KMS-11 (cell line): ENCODE results near the gene NFASC.

Experiments
- H2AFZ ChIP-seq: fragments of 200-600 bp; sonication (generic); 2 replicates; pipeline ENCODE4 v1.6.1; 2016; ENCODE audit warnings: antibody characterized with exemption, mixed run types, low read depth
- H3K27ac ChIP-seq: fragments of 200-600 bp; sonication (generic); 2 replicates; pipeline ENCODE4 v1.6.1; 2016; ENCODE audit warnings: mild to moderate bottlenecking, mixed run types
- H3K27me3 ChIP-seq: fragments of 200-600 bp; sonication (generic); 2 replicates; pipeline ENCODE4 v1.6.1; 2017; ENCODE audit warnings: mild to moderate bottlenecking, low read depth, mixed run types, moderate library complexity; ENCODE audit not compliant: insufficient read depth
- H3K36me3 ChIP-seq: fragments of 200-600 bp; sonication (generic); 2 replicates; pipeline ENCODE4 v1.6.1; 2017; ENCODE audit warnings: mild to moderate bottlenecking, mixed run types; ENCODE audit not compliant: insufficient read depth
- H3K4me1 ChIP-seq: fragments of 200-600 bp; sonication (generic); 2 replicates; pipeline ENCODE4 v1.6.1; 2016; ENCODE audit warnings: mild to moderate bottlenecking, low read depth, mixed run types; ENCODE audit not compliant: poor library complexity, severe bottlenecking
- H3K4me2 ChIP-seq: fragments of 200-600 bp; sonication (generic); 2 replicates; pipeline ENCODE4 v1.7.0; 2016; ENCODE audit warnings: mild to moderate bottlenecking, mixed run types
- H3K4me3 ChIP-seq: fragments of 200-600 bp; sonication (generic); IDR thresholded peaks from 2 replicates; pipeline ENCODE4 v1.6.1; 2017; ENCODE audit warnings: low read depth, low read length, mixed read lengths; ENCODE audit not compliant: insufficient read depth
- H3K79me2 ChIP-seq: fragments of 200-600 bp; sonication (generic); 2 replicates; pipeline ENCODE4 v1.6.1; 2016; ENCODE audit warnings: low read depth, mixed run types; ENCODE audit not compliant: insufficient read depth
- H3K9ac ChIP-seq: fragments of 200-600 bp; sonication (generic); 2 replicates; pipeline ENCODE4 v1.6.1; 2016; ENCODE audit warnings: mild to moderate bottlenecking, mixed run types
- H4K20me1 ChIP-seq: fragments of 200-600 bp; sonication (generic); 2 replicates; pipeline ENCODE4 v1.6.1; 2016; ENCODE audit warnings: mild to moderate bottlenecking, mixed run types; ENCODE audit not compliant: insufficient read depth
- TF ChIP-seq, protein P1 (sequence below): fragments of 200-600 bp; sonication (generic); conservative IDR thresholded peaks from 2 replicates; pipeline ENCODE4 v1.6.1; 2017; ENCODE audit warnings: low read depth, mild to moderate bottlenecking, antibody characterized with exemption, low read length, moderate library complexity, mixed read lengths

NFASC gene

DNA sequence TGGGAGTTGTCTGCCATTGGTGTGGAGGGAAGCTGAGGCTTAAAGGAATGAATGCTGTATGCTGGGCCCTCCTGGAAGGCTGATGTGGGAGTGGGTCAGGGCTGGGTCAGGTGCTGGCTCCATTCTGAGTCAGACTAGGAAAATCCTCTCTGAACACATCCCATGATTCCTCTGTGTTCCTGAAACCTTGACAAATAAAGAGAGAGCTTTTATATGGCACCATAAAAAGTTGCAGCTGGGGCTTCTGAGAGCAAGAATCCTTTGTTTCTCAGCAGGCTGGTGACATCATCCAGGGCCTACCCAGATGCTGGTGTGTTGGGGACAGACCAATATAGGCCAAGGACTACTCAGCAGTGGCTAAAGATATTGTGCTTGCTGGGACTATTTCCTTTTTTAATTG, 27.8 kb upstream of the NFASC start:
- Histone ChIP-seq H3K27ac (no peak overlapping the region), H3K4me3 (no peak overlapping the region), H3K36me3 (no peaks in the 10 kb centered on the region), H4K20me1 (no peaks in the 10 kb centered on the region), H3K9ac (no peak overlapping the region), H3K27me3 (peaks cover 3% of the 10 kb centered on the region; the same call in 1 of the 2 replicates), H3K4me1 (no peaks in the 10 kb centered on the region), H3K4me2 (no peak overlapping the region), H2AFZ (no peak overlapping the region), H3K79me2 (no peaks in the 10 kb centered on the region)
- TF ChIP-seq, protein P1, sequence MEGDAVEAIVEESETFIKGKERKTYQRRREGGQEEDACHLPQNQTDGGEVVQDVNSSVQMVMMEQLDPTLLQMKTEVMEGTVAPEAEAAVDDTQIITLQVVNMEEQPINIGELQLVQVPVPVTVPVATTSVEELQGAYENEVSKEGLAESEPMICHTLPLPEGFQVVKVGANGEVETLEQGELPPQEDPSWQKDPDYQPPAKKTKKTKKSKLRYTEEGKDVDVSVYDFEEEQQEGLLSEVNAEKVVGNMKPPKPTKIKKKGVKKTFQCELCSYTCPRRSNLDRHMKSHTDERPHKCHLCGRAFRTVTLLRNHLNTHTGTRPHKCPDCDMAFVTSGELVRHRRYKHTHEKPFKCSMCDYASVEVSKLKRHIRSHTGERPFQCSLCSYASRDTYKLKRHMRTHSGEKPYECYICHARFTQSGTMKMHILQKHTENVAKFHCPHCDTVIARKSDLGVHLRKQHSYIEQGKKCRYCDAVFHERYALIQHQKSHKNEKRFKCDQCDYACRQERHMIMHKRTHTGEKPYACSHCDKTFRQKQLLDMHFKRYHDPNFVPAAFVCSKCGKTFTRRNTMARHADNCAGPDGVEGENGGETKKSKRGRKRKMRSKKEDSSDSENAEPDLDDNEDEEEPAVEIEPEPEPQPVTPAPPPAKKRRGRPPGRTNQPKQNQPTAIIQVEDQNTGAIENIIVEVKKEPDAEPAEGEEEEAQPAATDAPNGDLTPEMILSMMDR = no peak

DNA sequence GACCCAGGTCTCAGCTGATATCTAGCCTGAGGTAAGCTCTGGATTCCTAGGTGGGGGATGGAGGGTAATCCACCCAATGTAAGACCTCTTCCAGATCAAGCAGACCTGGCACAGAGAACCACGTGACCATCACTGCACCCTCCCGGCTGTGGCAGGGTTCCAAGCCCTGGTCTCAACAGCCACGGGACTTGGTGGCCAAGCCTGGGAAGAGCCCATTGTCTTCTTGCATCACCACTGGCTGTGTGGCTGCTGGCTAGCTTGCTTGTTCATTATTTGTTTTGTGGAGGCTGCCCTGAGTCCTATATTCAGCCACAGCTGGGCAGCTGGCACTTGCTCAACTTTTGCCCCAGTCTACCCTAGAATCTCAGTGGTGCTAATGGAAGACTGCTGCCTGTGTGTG, 24.1 kb upstream of the NFASC start:
- Histone ChIP-seq H3K4me3 (no peak overlapping the region), H3K27ac (no peak overlapping the region), H3K4me1 (no peaks in the 10 kb centered on the region), H3K36me3 (no peaks in the 10 kb centered on the region), H4K20me1 (no peaks in the 10 kb centered on the region), H3K9ac (no peak overlapping the region), H3K79me2 (no peaks in the 10 kb centered on the region), H2AFZ (no peak overlapping the region), H3K4me2 (no peak overlapping the region), H3K27me3 (peaks cover 3% of the 10 kb centered on the region; the same call in 1 of the 2 replicates)
- TF ChIP-seq, protein P1 = no peak

GRCh38 chr1:204848579-204848978, 22.1 kb upstream of the NFASC start:
- 0 out of 2 replicates have a peak, but pooled peaks cover 3% of the 10 kb centered on the region for H3K27me3 ChIP-seq
- H3K9ac ChIP-seq = no peak overlapping the region
- no peak overlapping the region for H3K27ac ChIP-seq
- H3K36me3 ChIP-seq = no peaks in the 10 kb centered on the region
- H3K4me1 ChIP-seq = no peaks in the 10 kb centered on the region
- H3K4me2 ChIP-seq = no peak overlapping the region
- TF ChIP-seq, protein P1 = no peak
- no peaks in the 10 kb centered on the region for H4K20me1 ChIP-seq
- H3K4me3 ChIP-seq = no peak overlapping the region
- H3K79me2 ChIP-seq = no peaks in the 10 kb centered on the region
- no peak overlapping the region for H2AFZ ChIP-seq

GRCh38 chr1:204852854-204853253, 17.8 kb upstream of the NFASC start:
- Histone ChIP-seq H3K36me3 (no peaks in the 10 kb centered on the region), H4K20me1 (no peaks in the 10 kb centered on the region), H3K79me2 (no peaks in the 10 kb centered on the region), H3K4me1 (no peaks in the 10 kb centered on the region), H3K4me3 (no peak overlapping the region), H3K9ac (no peak overlapping the region), H3K27me3 (0 out of 2 replicates have a peak, but pooled peaks cover under 1% of the 10 kb centered on the region), H3K4me2 (no peak overlapping the region), H2AFZ (no peak overlapping the region), H3K27ac (no peak overlapping the region)
- TF ChIP-seq, protein P1 = no peak
